NT2/D1 (cell line): ENCODE results near the gene SOS2.

Experiments
- DNase-seq: peaks from one replicate; pipeline ENCODE4 v3.0.0-alpha.2; 2011; ENCODE audit warnings: low read depth, low spot score
- H3K27me3 ChIP-seq: 2 replicates; pipeline ENCODE4 v1.6.0; 2011; ENCODE audit warnings: mild to moderate bottlenecking; ENCODE audit not compliant: insufficient read length, insufficient read depth
- H3K36me3 ChIP-seq: 2 replicates; pipeline ENCODE4 v1.6.1; 2011; ENCODE audit warnings: mild to moderate bottlenecking, low read length, mixed read lengths; ENCODE audit not compliant: insufficient read depth, insufficient read length
- H3K4me1 ChIP-seq: 2 replicates; pipeline ENCODE4 v1.5.1; 2011; ENCODE audit not compliant: insufficient read depth, insufficient read length
- H3K4me3 ChIP-seq: 2 replicates; pipeline ENCODE4 v1.5.1; 2011; ENCODE audit warnings: low read depth; ENCODE audit not compliant: insufficient read length
- H3K9ac ChIP-seq: 2 replicates; pipeline ENCODE4 v1.6.0; 2011; ENCODE audit warnings: low read depth; ENCODE audit not compliant: insufficient read length
- H3K9me3 ChIP-seq: 2 replicates; pipeline ENCODE4 v1.5.1; 2011; ENCODE audit warnings: mild to moderate bottlenecking, low read length; ENCODE audit not compliant: insufficient read depth
- SUZ12 ChIP-seq: IDR thresholded peaks from 2 replicates; pipeline ENCODE4 v1.6.1; 2011; ENCODE audit not compliant: insufficient read length, insufficient read depth; ENCODE audit errors: extremely low read depth
- YY1 ChIP-seq: IDR thresholded peaks from 2 replicates; pipeline ENCODE4 v1.6.1; 2011; ENCODE audit not compliant: insufficient read length, insufficient read depth
- ZNF274 ChIP-seq: IDR thresholded peaks from 2 replicates; pipeline ENCODE4 v1.6.1; 2011; ENCODE audit warnings: mild to moderate bottlenecking, low read depth, low read length

SOS2 gene

GRCh38 chr14:50260072-50260471 lies 28.7 kb upstream of the SOS2 start:
- no peak for DNase-seq

GRCh38 chr14:50257732-50258131 lies 26.4 kb upstream of the SOS2 start:
- TF ChIP-seq ZNF274 (no peak), SUZ12 (no peak), YY1 (no peak)
- Histone ChIP-seq H3K36me3 (peaks cover 1% of the 10 kb centered on the region), H3K4me3 (no peak overlapping the region), H3K4me1 (no peaks in the 10 kb centered on the region), H3K27me3 (no peaks in the 10 kb centered on the region), H3K9me3 (no peaks in the 10 kb centered on the region), H3K9ac (no peak overlapping the region)
- DNase-seq: no peak

More at GRCh38 chr14:50260072-50260471, 28.7 kb upstream of the SOS2 start:
- no peaks in the 10 kb centered on the region for H3K9me3 ChIP-seq
- no peak overlapping the region for H3K4me3 ChIP-seq
- H3K27me3 ChIP-seq: no peaks in the 10 kb centered on the region
- H3K9ac ChIP-seq: no peak overlapping the region
- H3K4me1 ChIP-seq: no peaks in the 10 kb centered on the region
- H3K36me3 ChIP-seq: peaks cover 5% of the 10 kb centered on the region
- TF ChIP-seq SUZ12 (no peak), ZNF274 (no peak), YY1 (no peak)

GRCh38 chr14:50254248-50254647 lies 22.9 kb upstream of the SOS2 start:
- no peak for DNase-seq
- no peak for TF ChIP-seq SUZ12
- no peak for TF ChIP-seq ZNF274
- TF ChIP-seq YY1: no peak
- Histone ChIP-seq H3K9ac (no peak overlapping the region), H3K27me3 (no peaks in the 10 kb centered on the region), H3K4me1 (no peaks in the 10 kb centered on the region), H3K9me3 (no peaks in the 10 kb centered on the region), H3K36me3 (no peaks in the 10 kb centered on the region), H3K4me3 (no peak overlapping the region)

GRCh38 chr14:50249136-50249775 lies 17.9 kb upstream of the SOS2 start:
- H3K4me1 ChIP-seq: no peaks in the 10 kb centered on the region
- H3K4me3 ChIP-seq: no peak overlapping the region
- H3K9ac ChIP-seq: no peak overlapping the region
- no peak for DNase-seq
- H3K9me3 ChIP-seq: no peaks in the 10 kb centered on the region
- H3K27me3 ChIP-seq: no peaks in the 10 kb centered on the region
- H3K36me3 ChIP-seq: no peaks in the 10 kb centered on the region
- TF ChIP-seq SUZ12 (no peak), ZNF274 (no peak), YY1 (no peak)

GRCh38 chr14:50247245-50247644 lies 15.9 kb upstream of the SOS2 start:
- DNase-seq: no peak
- H3K27me3 ChIP-seq: no peaks in the 10 kb centered on the region
- TF ChIP-seq YY1 (no peak), SUZ12 (no peak), ZNF274 (no peak)
- no peak overlapping the region for H3K4me3 ChIP-seq
- H3K4me1 ChIP-seq: no peaks in the 10 kb centered on the region
- no peak overlapping the region for H3K9ac ChIP-seq
- H3K9me3 ChIP-seq: no peaks in the 10 kb centered on the region
- H3K36me3 ChIP-seq: no peaks in the 10 kb centered on the region

GRCh38 chr14:50242566-50243310 lies 11.4 kb upstream of the SOS2 start:
- H3K36me3 ChIP-seq: no peaks in the 10 kb centered on the region
- no peak overlapping the region for H3K4me3 ChIP-seq
- H3K4me1 ChIP-seq: no peaks in the 10 kb centered on the region
- TF ChIP-seq ZNF274: no peak
- TF ChIP-seq SUZ12: no peak
- TF ChIP-seq YY1: no peak
- no peak overlapping the region for H3K9ac ChIP-seq
- no peak for DNase-seq
- no peaks in the 10 kb centered on the region for H3K9me3 ChIP-seq
- H3K27me3 ChIP-seq: no peaks in the 10 kb centered on the region

- Histone ChIP-seq H3K36me3 (no peaks in the 10 kb centered on the region), H3K4me1 (no peaks in the 10 kb centered on the region), H3K27me3 (no peaks in the 10 kb centered on the region), H3K4me3 (no peak overlapping the region), H3K9me3 (no peaks in the 10 kb centered on the region), H3K9ac (no peak overlapping the region)
- TF ChIP-seq YY1 (no peak), SUZ12 (no peak), ZNF274 (no peak)
- no peak for DNase-seq
Observed at GRCh38 chr14:50242096-50242495, 10.7 kb upstream of the SOS2 start.
